HL-60 (cell line): ENCODE results near the gene SYCE3.
"Not testable (repeated sequence)": the region's sequence is repeated elsewhere in the genome, so short reads cannot be mapped to it uniquely, and the experiment has no call there.

Source experiments
- CTCF ChIP-seq: IDR thresholded peaks from one replicate; pipeline ENCODE4 v1.5.1; 2011; ENCODE audit warnings: low read length, control low read depth, inconsistent platforms; ENCODE audit not compliant: insufficient read depth
- GABPA ChIP-seq: IDR thresholded peaks from 2 replicates; pipeline ENCODE4 v1.6.1; 2012; ENCODE audit warnings: low read depth
- REST ChIP-seq: IDR thresholded peaks from 2 replicates; pipeline ENCODE4 v1.6.1; 2012; ENCODE audit warnings: low read depth; ENCODE audit not compliant: insufficient replicate concordance

- TF ChIP-seq CTCF, REST, GABPA: not testable (repeated sequence)
These were observed 45.5 kb upstream of the SYCE3 start for GRCh38 chr22:50608058-50608840.
